Liver (tissue), 9 donors: ENCODE results near the gene THUMPD2. TPM values are rescaled to one million over a fixed set of nuclear protein-coding genes. Genes with fewer than 3 reads are reported as not detected.
"Not testable (repeated sequence)": the region's sequence is repeated elsewhere in the genome, so short reads cannot be mapped to it uniquely, and the experiment has no call there.

Source experiments
- DNase-seq: peaks from one replicate; pipeline ENCODE4 v3.0.0-alpha.2; 2017; ENCODE audit warnings: low spot score
- H3K27ac ChIP-seq, 2 donors: one replicate each; pipeline ENCODE4 v1.7.0; 2013; ENCODE audit warnings: inconsistent platforms in 2 of 2, low read length in 2 of 2, control low read depth in 1 of 2, low read depth in 1 of 2, mild to moderate bottlenecking in 1 of 2
- H3K27me3 ChIP-seq, 4 donors: one replicate each; pipeline versions ENCODE4 v1.6.1 to v1.7.0; 2013; ENCODE audit warnings: low read length in 3 of 4, inconsistent platforms in 1 of 4, mild to moderate bottlenecking in 1 of 4, moderate library complexity in 1 of 4; ENCODE audit not compliant: control insufficient read depth in 4 of 4, insufficient read depth in 4 of 4
- H3K36me3 ChIP-seq, 4 donors: one replicate each; pipeline versions ENCODE4 v1.6.1 to v1.7.0; 2013; ENCODE audit warnings: low read length in 3 of 4, mild to moderate bottlenecking in 3 of 4, low read depth in 1 of 4, moderate library complexity in 1 of 4; ENCODE audit not compliant: control insufficient read depth in 4 of 4, insufficient read depth in 3 of 4
- H3K4me1 ChIP-seq, 4 donors: one replicate each; pipeline versions ENCODE4 v1.6.1 to v1.7.0; 2013; ENCODE audit warnings: low read length in 3 of 4, mild to moderate bottlenecking in 3 of 4, moderate library complexity in 1 of 4; ENCODE audit not compliant: control insufficient read depth in 4 of 4, insufficient read depth in 4 of 4
- H3K4me3 ChIP-seq, 3 donors: one replicate each; pipeline versions ENCODE4 v1.6.1 to v1.7.0; 2013; ENCODE audit warnings: low read length in 3 of 3, control low read depth in 1 of 3, low read depth in 1 of 3, mild to moderate bottlenecking in 1 of 3
- H3K9ac ChIP-seq, 2 donors: one replicate each; pipeline ENCODE4 v1.7.0; 2013; ENCODE audit warnings: low read length in 2 of 2, mild to moderate bottlenecking in 2 of 2, moderate library complexity in 2 of 2, control low read depth in 1 of 2, low read depth in 1 of 2
- H3K9me3 ChIP-seq, 4 donors: one replicate each; pipeline versions ENCODE4 v1.6.1 to v1.7.0; 2013; ENCODE audit warnings: low read length in 3 of 4; ENCODE audit not compliant: control insufficient read depth in 4 of 4
- CTCF ChIP-seq: fragments of 150-350 bp; IDR thresholded peaks from 2 replicates; pipeline ENCODE4 v1.5.1; 2017; ENCODE audit warnings: improper control_type of control experiment, low read depth, low read length; ENCODE audit not compliant: missing input control
- EGR1 ChIP-seq, 2 donors: IDR thresholded peaks; 2 replicates each; pipeline ENCODE4 v1.6.1; 2016 to 2018; ENCODE audit warnings: antibody characterized with exemption in 2 of 2, low read depth in 2 of 2
- GABPA ChIP-seq, 2 donors: IDR thresholded peaks in 1 of 2; conservative IDR thresholded peaks in 1 of 2; 2 replicates each; pipeline ENCODE4 v1.6.1; 2016; ENCODE audit warnings: antibody characterized with exemption in 2 of 2, mild to moderate bottlenecking in 1 of 2, moderate library complexity in 1 of 2
- HNF4A ChIP-seq, 2 donors: conservative IDR thresholded peaks; 2 replicates each; pipeline ENCODE4 v1.6.1; 2016; ENCODE audit warnings: antibody characterized with exemption in 2 of 2, mild to moderate bottlenecking in 2 of 2
- HNF4G ChIP-seq: IDR thresholded peaks from 2 replicates; pipeline ENCODE4 v1.6.1; 2016; ENCODE audit warnings: antibody characterized with exemption
- NR2F2 ChIP-seq: IDR thresholded peaks from 2 replicates; pipeline ENCODE4 v1.6.1; 2016; ENCODE audit warnings: antibody characterized with exemption
- RAD21 ChIP-seq, 2 donors: IDR thresholded peaks; 2 replicates each; pipeline ENCODE4 v1.6.1; 2016; ENCODE audit warnings: antibody characterized with exemption in 2 of 2, mild to moderate bottlenecking in 2 of 2
- TAF1 ChIP-seq: conservative IDR thresholded peaks from 2 replicates; pipeline ENCODE4 v1.6.1; 2016; ENCODE audit warnings: antibody characterized with exemption, mild to moderate bottlenecking
- YY1 ChIP-seq: IDR thresholded peaks from 2 replicates; pipeline ENCODE4 v1.6.1; 2016; ENCODE audit warnings: antibody characterized with exemption, mild to moderate bottlenecking
- WGBS: extraction: QIAGEN DNeasy Blood & Tissue Kit; methylation state at CpG from one replicate; pipeline ENCODE4 v1.1.7; 2013; 5-methylcytosine and 5-hydroxymethylcytosine counted together
- polyA plus RNA-seq, 2 donors: library from polyadenylated mRNA; stranded (reverse) in 1 of 2; unstranded in 1 of 2; fragments of 200-250 nt in 1 of 2; fragments of >200 nt in 1 of 2; fragmentation: Nextera tagmentation in 1 of 2; extraction: Ambion mirVana in 1 of 2; gene quantifications; one replicate each; pipeline versions ENCODE4 v1.2.1 to v1.2.3, GENCODE V29; 2013 to 2015
- total RNA-seq, 2 donors: library from RNA; depleted of rRNA; stranded (reverse); fragments of >200 nt; gene quantifications; one replicate each; pipeline ENCODE4 v1.2.3, GENCODE V29; 2014
- TF ChIP-seq, protein P1 (sequence below): IDR thresholded peaks from 2 replicates; pipeline ENCODE4 v1.6.1; 2016; ENCODE audit warnings: antibody characterized with exemption, mild to moderate bottlenecking
- TF ChIP-seq, protein P2 (sequence below): IDR thresholded peaks from 2 replicates; pipeline ENCODE4 v1.6.1; 2016; ENCODE audit warnings: antibody characterized with exemption
- TF ChIP-seq, protein P3 (sequence below): IDR thresholded peaks from 2 replicates; pipeline ENCODE4 v1.6.1; 2016; ENCODE audit warnings: antibody characterized with exemption
- donor health status: healthy.
- donor health status: healthy.
- donor health status: healthy.
- donor health status: healthy.
- donor health status: healthy.

Gene THUMPD2
- total and polyA plus RNA-seq, 4 donors: 2.2 to 5.9 (median 5.0) TPM

DNA sequence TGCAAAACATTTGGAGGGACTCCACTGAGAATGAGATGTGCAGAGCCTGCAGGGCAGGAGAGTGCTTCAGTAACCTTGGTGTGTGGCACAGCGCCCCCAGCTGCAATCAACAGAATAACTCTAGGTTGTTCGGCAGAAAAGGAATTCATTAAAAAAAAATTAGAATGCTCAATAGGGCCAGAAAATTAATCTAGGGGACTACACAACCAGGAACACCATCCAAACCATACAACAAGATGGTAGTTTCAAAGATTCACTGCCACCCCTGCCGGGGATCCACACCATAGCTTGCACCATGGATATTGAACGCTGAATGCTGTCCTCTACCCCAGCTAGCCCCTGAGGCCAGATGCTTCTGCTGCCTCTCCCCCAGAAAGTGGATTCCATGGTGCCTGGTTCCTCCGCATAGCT, 50.1 kb downstream of the THUMPD2 start:
- no peak overlapping the region for H3K27ac ChIP-seq
- no peaks in the 10 kb centered on the region for H3K27me3 ChIP-seq
- TF ChIP-seq, protein P1, sequence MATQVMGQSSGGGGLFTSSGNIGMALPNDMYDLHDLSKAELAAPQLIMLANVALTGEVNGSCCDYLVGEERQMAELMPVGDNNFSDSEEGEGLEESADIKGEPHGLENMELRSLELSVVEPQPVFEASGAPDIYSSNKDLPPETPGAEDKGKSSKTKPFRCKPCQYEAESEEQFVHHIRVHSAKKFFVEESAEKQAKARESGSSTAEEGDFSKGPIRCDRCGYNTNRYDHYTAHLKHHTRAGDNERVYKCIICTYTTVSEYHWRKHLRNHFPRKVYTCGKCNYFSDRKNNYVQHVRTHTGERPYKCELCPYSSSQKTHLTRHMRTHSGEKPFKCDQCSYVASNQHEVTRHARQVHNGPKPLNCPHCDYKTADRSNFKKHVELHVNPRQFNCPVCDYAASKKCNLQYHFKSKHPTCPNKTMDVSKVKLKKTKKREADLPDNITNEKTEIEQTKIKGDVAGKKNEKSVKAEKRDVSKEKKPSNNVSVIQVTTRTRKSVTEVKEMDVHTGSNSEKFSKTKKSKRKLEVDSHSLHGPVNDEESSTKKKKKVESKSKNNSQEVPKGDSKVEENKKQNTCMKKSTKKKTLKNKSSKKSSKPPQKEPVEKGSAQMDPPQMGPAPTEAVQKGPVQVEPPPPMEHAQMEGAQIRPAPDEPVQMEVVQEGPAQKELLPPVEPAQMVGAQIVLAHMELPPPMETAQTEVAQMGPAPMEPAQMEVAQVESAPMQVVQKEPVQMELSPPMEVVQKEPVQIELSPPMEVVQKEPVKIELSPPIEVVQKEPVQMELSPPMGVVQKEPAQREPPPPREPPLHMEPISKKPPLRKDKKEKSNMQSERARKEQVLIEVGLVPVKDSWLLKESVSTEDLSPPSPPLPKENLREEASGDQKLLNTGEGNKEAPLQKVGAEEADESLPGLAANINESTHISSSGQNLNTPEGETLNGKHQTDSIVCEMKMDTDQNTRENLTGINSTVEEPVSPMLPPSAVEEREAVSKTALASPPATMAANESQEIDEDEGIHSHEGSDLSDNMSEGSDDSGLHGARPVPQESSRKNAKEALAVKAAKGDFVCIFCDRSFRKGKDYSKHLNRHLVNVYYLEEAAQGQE: no peak
- TF ChIP-seq CTCF: peak; percentile 65
- no peak for TF ChIP-seq HNF4G
- no peak for TF ChIP-seq NR2F2
- peak; percentile 63 to 78 for TF ChIP-seq RAD21 (IDR thresholded peaks at IDR 0.05)
- TF ChIP-seq, protein P2, sequence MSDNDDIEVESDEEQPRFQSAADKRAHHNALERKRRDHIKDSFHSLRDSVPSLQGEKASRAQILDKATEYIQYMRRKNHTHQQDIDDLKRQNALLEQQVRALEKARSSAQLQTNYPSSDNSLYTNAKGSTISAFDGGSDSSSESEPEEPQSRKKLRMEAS: no peak
- no peak for TF ChIP-seq GABPA (IDR thresholded peaks at IDR 0.05 in 1 of 2, conservative IDR thresholded peaks at IDR 0.05 in 1 of 2)
- H3K4me1 ChIP-seq: no peaks in the 10 kb centered on the region
- no peak overlapping the region for H3K4me3 ChIP-seq
- no peak overlapping the region for H3K9ac ChIP-seq
- no peak for DNase-seq
- peaks cover 0 to 7% (median 2%) of the 10 kb centered on the region in 4 donors for H3K36me3 ChIP-seq
- H3K9me3 ChIP-seq: no peaks in the 10 kb centered on the region
- 58% methylated on average over 5 of the region's 5 CpGs for WGBS

GRCh38 chr2:39728085-39728484, 51.0 kb downstream of the THUMPD2 start:
- H3K9me3 ChIP-seq: not testable (repeated sequence)
- 79% methylated on average over 4 of the region's 4 CpGs for WGBS

DNA sequence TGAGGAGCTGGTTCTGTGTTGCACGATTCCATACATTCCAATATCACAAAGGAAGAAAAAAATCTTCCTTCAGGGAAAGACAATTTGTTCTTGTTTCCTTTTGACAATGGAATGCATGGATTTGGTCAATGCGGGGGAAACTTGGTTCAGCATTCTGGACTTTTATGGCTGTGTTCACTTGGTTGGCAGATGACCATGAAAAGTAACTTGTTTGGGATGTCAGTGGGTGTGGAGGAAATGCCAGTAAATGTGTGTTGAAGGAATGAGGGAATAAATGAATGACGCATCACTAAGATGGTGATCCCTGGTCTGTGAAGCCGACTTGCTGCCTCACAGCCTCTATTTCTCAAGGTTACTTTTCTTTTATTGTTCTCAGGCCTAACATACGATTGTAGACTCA, 53.7 kb downstream of the THUMPD2 start:
- Histone ChIP-seq H3K4me3 (no peak overlapping the region), H3K27me3 (no peaks in the 10 kb centered on the region), H3K4me1 (no peaks in the 10 kb centered on the region), H3K9ac (no peak overlapping the region), H3K36me3 (no peaks in the 10 kb centered on the region), H3K9me3 (no peaks in the 10 kb centered on the region), H3K27ac (no peak overlapping the region)
- DNase-seq: no peak
- TF ChIP-seq HNF4A (conservative IDR thresholded peaks at IDR 0.05): no peak
- TF ChIP-seq RAD21 (IDR thresholded peaks at IDR 0.05): no peak
- no peak for TF ChIP-seq EGR1 (IDR thresholded peaks at IDR 0.05; ENCODE audit: low read depth in 2 of 2)
- TF ChIP-seq, protein P3, sequence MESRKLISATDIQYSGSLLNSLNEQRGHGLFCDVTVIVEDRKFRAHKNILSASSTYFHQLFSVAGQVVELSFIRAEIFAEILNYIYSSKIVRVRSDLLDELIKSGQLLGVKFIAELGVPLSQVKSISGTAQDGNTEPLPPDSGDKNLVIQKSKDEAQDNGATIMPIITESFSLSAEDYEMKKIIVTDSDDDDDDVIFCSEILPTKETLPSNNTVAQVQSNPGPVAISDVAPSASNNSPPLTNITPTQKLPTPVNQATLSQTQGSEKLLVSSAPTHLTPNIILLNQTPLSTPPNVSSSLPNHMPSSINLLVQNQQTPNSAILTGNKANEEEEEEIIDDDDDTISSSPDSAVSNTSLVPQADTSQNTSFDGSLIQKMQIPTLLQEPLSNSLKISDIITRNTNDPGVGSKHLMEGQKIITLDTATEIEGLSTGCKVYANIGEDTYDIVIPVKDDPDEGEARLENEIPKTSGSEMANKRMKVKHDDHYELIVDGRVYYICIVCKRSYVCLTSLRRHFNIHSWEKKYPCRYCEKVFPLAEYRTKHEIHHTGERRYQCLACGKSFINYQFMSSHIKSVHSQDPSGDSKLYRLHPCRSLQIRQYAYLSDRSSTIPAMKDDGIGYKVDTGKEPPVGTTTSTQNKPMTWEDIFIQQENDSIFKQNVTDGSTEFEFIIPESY: no peak
- no peak for TF ChIP-seq YY1
- no peak for TF ChIP-seq TAF1
- WGBS: 93% methylated on average over 5 of the region's 5 CpGs

More at GRCh38 chr2:39728085-39728484, 51.0 kb downstream of the THUMPD2 start:
- not testable (repeated sequence) for H3K27ac ChIP-seq, H3K36me3 ChIP-seq, H3K4me3 ChIP-seq, H3K4me1 ChIP-seq, H3K9ac ChIP-seq, H3K27me3 ChIP-seq, DNase-seq
